ENCODE results near the gene TPX2. TPM values are rescaled to one million over a fixed set of nuclear protein-coding genes. Genes with fewer than 3 reads are reported as not detected.

The TPX2 gene
- polyA plus RNA-seq, 2 of the 4 experiments (the other 2 are of a cell fraction) = 92.9 TPM

DNA sequence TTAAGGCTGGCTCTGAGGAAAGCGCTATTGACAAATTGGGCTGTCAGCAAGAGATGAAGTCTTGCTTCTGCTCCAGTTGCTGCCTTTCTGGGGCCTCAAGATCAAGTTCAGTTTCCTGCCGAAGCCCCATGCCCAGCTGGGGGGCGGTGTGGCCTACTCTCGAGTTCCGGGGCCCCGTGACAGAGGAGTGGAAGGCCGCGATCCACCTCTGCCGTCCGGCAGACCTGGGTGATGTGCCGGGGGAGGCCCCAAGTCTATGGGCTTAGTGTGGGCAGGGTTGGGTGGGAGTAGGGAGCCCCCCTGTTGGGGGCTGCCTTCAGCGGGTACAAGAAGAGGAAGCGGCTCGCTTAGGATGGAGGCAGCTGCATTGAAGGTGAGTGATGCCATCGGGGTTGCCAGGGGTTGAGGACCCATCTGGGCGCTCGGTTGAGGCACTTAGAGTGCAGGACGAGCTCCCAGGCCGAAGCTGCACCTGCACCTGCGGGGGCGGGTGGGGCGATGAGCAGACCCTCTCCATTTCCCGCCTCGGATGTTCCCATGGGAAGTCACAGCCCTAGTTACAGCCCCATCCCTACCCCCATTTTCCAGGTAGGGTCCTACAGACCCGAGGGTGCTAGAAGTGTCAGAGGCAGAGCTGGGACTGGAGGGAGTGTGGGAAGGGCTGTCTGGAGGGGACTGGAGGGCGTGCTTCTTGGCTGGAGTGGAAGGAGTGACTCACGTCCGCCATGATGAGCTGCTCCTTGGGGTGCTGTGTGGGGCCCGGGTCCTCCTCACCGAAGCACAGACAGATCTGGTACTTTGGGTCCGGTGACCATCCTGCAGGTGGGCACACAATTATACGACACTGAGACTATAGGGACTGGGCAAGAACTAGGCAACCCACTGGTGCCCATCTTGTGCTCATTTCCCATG, 109.3 kb downstream of the TPX2 start (continued):
- TF ChIP-seq CBX8 (IDR thresholded peaks at IDR 0.05) = no peak
- TF ChIP-seq TFCP2L1 (CRISPR knock-in tag; IDR thresholded peaks at IDR 0.05) = no peak
- TF ChIP-seq ZC3H11A (IDR thresholded peaks at IDR 0.05) = no peak
- TF ChIP-seq HDAC2 (IDR thresholded peaks at IDR 0.05) = no peak
- no peak for TF ChIP-seq KDM1A (IDR thresholded peaks at IDR 0.05; ENCODE audit: low read depth)
- no peak for TF ChIP-seq RNF2 (IDR thresholded peaks at IDR 0.05; ENCODE audit: borderline replicate concordance, low read depth)

DNA sequence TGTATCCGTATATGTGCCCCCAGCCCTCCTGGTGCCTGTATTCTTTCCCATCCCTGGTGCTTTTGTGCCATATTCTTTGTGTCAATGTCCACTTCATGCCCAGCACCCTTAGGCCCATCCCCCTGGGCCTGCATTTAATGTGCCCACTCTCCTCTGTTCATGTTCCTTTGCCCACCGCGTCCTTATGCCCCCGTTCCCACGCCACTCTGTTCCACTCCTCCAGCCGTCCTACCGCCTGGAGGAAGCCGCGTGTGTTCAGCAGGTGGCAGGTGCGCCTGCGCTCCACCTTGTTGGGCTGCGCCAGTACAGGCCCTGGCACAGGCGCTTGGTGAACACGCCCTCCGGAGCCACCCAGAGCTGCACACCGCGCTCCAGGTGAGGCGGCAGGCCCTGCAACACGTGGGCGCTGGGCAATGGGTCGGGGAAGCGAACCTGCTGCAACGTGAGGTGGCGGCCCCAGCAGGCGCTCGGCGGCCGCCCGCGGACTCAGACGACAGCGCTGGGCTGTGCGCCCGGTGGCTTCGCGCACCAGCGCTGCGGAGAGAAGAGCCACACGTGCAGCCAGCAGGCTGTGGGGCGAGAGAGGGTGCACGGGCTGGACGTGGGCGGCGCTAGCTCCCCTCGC, 110.3 kb downstream of the TPX2 start:
- DNase-seq (ENCODE audit: low read depth in 1 of 2, low spot score in 1 of 2) (no peak), ATAC-seq (no peak), FAIRE-seq (no peak)
- TF ChIP-seq TFCP2L1 (CRISPR knock-in tag; IDR thresholded peaks at IDR 0.05) = no peak
- TF ChIP-seq ZNF302 (CRISPR knock-in tag; IDR thresholded peaks at IDR 0.05) = no peak
- TF ChIP-seq, protein P1, sequence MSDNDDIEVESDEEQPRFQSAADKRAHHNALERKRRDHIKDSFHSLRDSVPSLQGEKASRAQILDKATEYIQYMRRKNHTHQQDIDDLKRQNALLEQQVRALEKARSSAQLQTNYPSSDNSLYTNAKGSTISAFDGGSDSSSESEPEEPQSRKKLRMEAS (IDR thresholded peaks at IDR 0.05) = no peak
- ChIA-PET POLR2A (no interaction called here), CTCF (interaction anchor here (1.7 to 11.6 kb wide), 10 partner anchors 9 to 243 kb away, joined by 5 to 193 read pairs (median 72); partner anchors contain the start of genes FOXS1 and PDRG1)
- H3K4me1 ChIP-seq = peaks cover 17% of the 10 kb centered on the region
- H3K27ac ChIP-seq = no peak overlapping the region
- 0 out of 3 replicates have a peak overlapping the region, but pooled peaks have one; percentile 28 for H3K4me2 ChIP-seq
- WGBS (ENCODE audit: missing lambda C conversion rate) = 31% methylated on average over 24 of the region's 45 CpGs
- no peaks in the 10 kb centered on the region for H3K9me3 ChIP-seq
- H3K4me3 ChIP-seq = no peak overlapping the region

Small RNAs within 50 kb of the gene (small RNA-seq; reads per million reads assigned to genes)
- 0 reads per million in 6 experiments for gene AL160175.1

Other genes with a start within 250 kb of the TPX2 start
- 164 and 229 TPM in 2 replicates for gene HM13, start 224.8 kb upstream of the TPX2 start, polyA plus RNA-seq (2011; rRNA removed)
- gene HM13, start 224.8 kb upstream of the TPX2 start, polyA plus RNA-seq (2017; fragmentation: RNase III; extraction: RNeasy Plus Mini Kit Qiagen cat#74134 plus additional on column Dnase treatment) = 167 to 178 TPM (median 178 TPM) in 3 replicates
- gene ID1, start 134.0 kb upstream of the TPX2 start, polyA plus RNA-seq (2011; rRNA removed) = 237 and 250 TPM in 2 replicates
- 257 to 432 TPM (median 387 TPM) in 3 replicates for gene ID1, start 134.0 kb upstream of the TPX2 start, polyA plus RNA-seq (2017; fragmentation: RNase III; extraction: RNeasy Plus Mini Kit Qiagen cat#74134 plus additional on column Dnase treatment)
- not detected in 2 replicates for gene COX4I2, start 101.4 kb upstream of the TPX2 start, polyA plus RNA-seq (2011; rRNA removed)
- not detected in 3 replicates for gene COX4I2, start 101.4 kb upstream of the TPX2 start, polyA plus RNA-seq (2017; fragmentation: RNase III; extraction: RNeasy Plus Mini Kit Qiagen cat#74134 plus additional on column Dnase treatment)
- gene BCL2L1, start 16.4 kb upstream of the TPX2 start, polyA plus RNA-seq (2011; rRNA removed) = 159 and 178 TPM in 2 replicates
- gene BCL2L1, start 16.4 kb upstream of the TPX2 start, polyA plus RNA-seq (2017; fragmentation: RNase III; extraction: RNeasy Plus Mini Kit Qiagen cat#74134 plus additional on column Dnase treatment) = 143 to 157 TPM (median 154 TPM) in 3 replicates
- gene MYLK2, start 80.1 kb downstream of the TPX2 start, polyA plus RNA-seq (2011; rRNA removed) = 0.09 and 0.20 TPM in 2 replicates
- 0.36 to 0.63 TPM (median 0.51 TPM) in 3 replicates for gene MYLK2, start 80.1 kb downstream of the TPX2 start, polyA plus RNA-seq (2017; fragmentation: RNase III; extraction: RNeasy Plus Mini Kit Qiagen cat#74134 plus additional on column Dnase treatment)
- 1.0 and 1.5 TPM in 2 replicates for gene FOXS1, start 106.3 kb downstream of the TPX2 start, polyA plus RNA-seq (2011; rRNA removed)
- 1.9 to 3.7 TPM (median 3.4 TPM) in 3 replicates for gene FOXS1, start 106.3 kb downstream of the TPX2 start, polyA plus RNA-seq (2017; fragmentation: RNase III; extraction: RNeasy Plus Mini Kit Qiagen cat#74134 plus additional on column Dnase treatment)
- gene DUSP15, start 131.2 kb downstream of the TPX2 start, polyA plus RNA-seq (2011; rRNA removed) = 0.46 and 0.53 TPM in 2 replicates
- 0.70 to 1.3 TPM (median 0.96 TPM) in 3 replicates for gene DUSP15, start 131.2 kb downstream of the TPX2 start, polyA plus RNA-seq (2017; fragmentation: RNase III; extraction: RNeasy Plus Mini Kit Qiagen cat#74134 plus additional on column Dnase treatment)
- 0.06 and 0.08 TPM in 2 replicates for gene TTLL9, start 131.3 kb downstream of the TPX2 start, polyA plus RNA-seq (2011; rRNA removed)
- gene TTLL9, start 131.3 kb downstream of the TPX2 start, polyA plus RNA-seq (2017; fragmentation: RNase III; extraction: RNeasy Plus Mini Kit Qiagen cat#74134 plus additional on column Dnase treatment) = 0.04 to 0.24 TPM (median 0.15 TPM) in 3 replicates
- 15.3 and 20.7 TPM in 2 replicates for gene PDRG1, start 212.8 kb downstream of the TPX2 start, polyA plus RNA-seq (2011; rRNA removed)
- 25.2 to 27.8 TPM (median 27.2 TPM) in 3 replicates for gene PDRG1, start 212.8 kb downstream of the TPX2 start, polyA plus RNA-seq (2017; fragmentation: RNase III; extraction: RNeasy Plus Mini Kit Qiagen cat#74134 plus additional on column Dnase treatment)
- gene XKR7, start 228.9 kb downstream of the TPX2 start, polyA plus RNA-seq (2011; rRNA removed) = not detected in 2 replicates
- gene XKR7, start 228.9 kb downstream of the TPX2 start, polyA plus RNA-seq (2017; fragmentation: RNase III; extraction: RNeasy Plus Mini Kit Qiagen cat#74134 plus additional on column Dnase treatment) = 0.01 TPM in 1 of 3 replicates, not detected in the others